Breast epithelium (tissue), 3 donors: ENCODE results near the gene MAST4.

Experiments used
- POLR2A ChIP-seq: fragments of 450-650 bp; IDR thresholded peaks from one replicate; pipeline ENCODE4 v1.6.1; 2016; ENCODE audit warnings: antibody characterized with exemption, mild to moderate bottlenecking, moderate library complexity
- POLR2AphosphoS5 ChIP-seq, 3 donors: sonication (generic); formaldehyde crosslinking; IDR thresholded peaks; one replicate each; pipeline ENCODE4 v1.6.1; 2017; ENCODE audit warnings: antibody characterized with exemption in 3 of 3

DNA sequence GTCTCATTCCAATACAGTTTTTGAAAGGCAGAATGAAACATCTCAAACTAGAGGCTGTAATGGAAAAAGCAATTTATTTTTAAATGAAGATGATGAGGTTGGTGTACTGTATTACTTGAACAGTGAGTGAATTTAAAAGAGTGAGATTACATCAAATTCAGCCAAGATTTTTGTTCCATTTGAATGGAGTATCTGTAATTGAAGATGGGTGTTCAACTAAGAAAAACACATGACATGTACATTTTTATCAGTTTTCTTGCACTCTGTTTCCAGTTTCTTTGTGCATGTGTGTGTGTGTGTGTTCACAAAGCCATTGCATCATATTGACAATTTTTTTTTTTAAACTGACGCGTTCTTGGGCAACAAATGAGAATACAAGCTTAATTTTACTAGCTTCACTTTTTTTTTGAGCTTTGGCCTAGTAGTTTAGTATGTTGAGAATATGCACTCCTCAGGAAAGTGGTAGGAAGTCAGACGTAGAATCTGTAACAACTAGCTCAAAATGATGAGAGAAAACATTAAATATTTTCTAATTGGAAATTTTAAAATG is 243.5 kb downstream of the MAST4 start:
- TF ChIP-seq POLR2A (no peak), POLR2AphosphoS5 (IDR thresholded peaks at IDR 0.05) (no peak)
